Measurements from ENCODE around the gene CEACAM5. TPM values are rescaled to one million over a fixed set of nuclear protein-coding genes. Genes with fewer than 3 reads are reported as not detected.

CEACAM5 gene
- total RNA-seq, 1 donor from 2014 or later = 13.5 TPM

GRCh38 chr19:41701401-41702075 is 6.9 kb upstream of the CEACAM5 start:
- Mint-ChIP-seq H3K36me3 (no peaks in the 10 kb centered on the region), H3K9me3 (peaks cover 9% of the 10 kb centered on the region), H3K27ac (no peak overlapping the region), H3K4me1 (ENCODE audit: unreplicated experiment) (no peaks in the 10 kb centered on the region), H3K4me3 (no peak overlapping the region), H3K27me3 (no peaks in the 10 kb centered on the region)
- peak; percentile 36 for DNase-seq (ENCODE audit: extremely low spot score, unreplicated experiment)
- TF ChIP-seq CTCF (conservative IDR thresholded peaks at IDR 0.05) = no peak

- no peak overlapping the region for H3K27ac Mint-ChIP-seq
- H3K27me3 Mint-ChIP-seq = no peaks in the 10 kb centered on the region
- H3K4me3 Mint-ChIP-seq = no peak overlapping the region
- H3K4me1 Mint-ChIP-seq (ENCODE audit: unreplicated experiment) = no peaks in the 10 kb centered on the region
- peaks cover 9% of the 10 kb centered on the region for H3K9me3 Mint-ChIP-seq
- H3K36me3 Mint-ChIP-seq = no peaks in the 10 kb centered on the region
- TF ChIP-seq CTCF (conservative IDR thresholded peaks at IDR 0.05) = no peak
- no peak for DNase-seq (ENCODE audit: extremely low spot score, unreplicated experiment)
These were observed 6.2 kb upstream of the CEACAM5 start for GRCh38 chr19:41702171-41702651.

- H3K27me3 Mint-ChIP-seq = no peaks in the 10 kb centered on the region
These were observed 4.7 kb upstream of the CEACAM5 start for GRCh38 chr19:41703602-41704293.

GRCh38 chr19:41705393-41706174 is 2.8 kb upstream of the CEACAM5 start:
- peak; percentile 43 for DNase-seq (ENCODE audit: extremely low spot score, unreplicated experiment)
- H3K4me3 Mint-ChIP-seq = no peak overlapping the region
- no peaks in the 10 kb centered on the region for H3K36me3 Mint-ChIP-seq
- H3K9me3 Mint-ChIP-seq = no peaks in the 10 kb centered on the region
- no peaks in the 10 kb centered on the region for H3K27me3 Mint-ChIP-seq
- H3K4me1 Mint-ChIP-seq (ENCODE audit: unreplicated experiment) = no peaks in the 10 kb centered on the region
- no peak overlapping the region for H3K27ac Mint-ChIP-seq
- no peak for TF ChIP-seq CTCF (conservative IDR thresholded peaks at IDR 0.05)

More at GRCh38 chr19:41703602-41704293, 4.7 kb upstream of the CEACAM5 start:
- no peak overlapping the region for H3K4me3 Mint-ChIP-seq
- H3K4me1 Mint-ChIP-seq (ENCODE audit: unreplicated experiment) = no peaks in the 10 kb centered on the region
- H3K27ac Mint-ChIP-seq = no peak overlapping the region
- peak; percentile 37 for DNase-seq (ENCODE audit: extremely low spot score, unreplicated experiment)
- no peaks in the 10 kb centered on the region for H3K36me3 Mint-ChIP-seq
- TF ChIP-seq CTCF (conservative IDR thresholded peaks at IDR 0.05) = no peak
- H3K9me3 Mint-ChIP-seq = peaks cover 2% of the 10 kb centered on the region

GRCh38 chr19:41706741-41707501 is 1.5 kb upstream of the CEACAM5 start:
- Mint-ChIP-seq H3K36me3 (no peaks in the 10 kb centered on the region), H3K4me3 (no peak overlapping the region), H3K27ac (no peak overlapping the region), H3K27me3 (no peaks in the 10 kb centered on the region), H3K9me3 (no peaks in the 10 kb centered on the region), H3K4me1 (ENCODE audit: unreplicated experiment) (no peaks in the 10 kb centered on the region)
- TF ChIP-seq CTCF (conservative IDR thresholded peaks at IDR 0.05) = peak; percentile 27
- peak; percentile 66 for DNase-seq (ENCODE audit: extremely low spot score, unreplicated experiment)
